ENCODE measurements around the gene REP15. TPM values are rescaled to one million over a fixed set of nuclear protein-coding genes. Genes with fewer than 3 reads are reported as not detected.
"Not testable (repeated sequence)": the region's sequence is repeated elsewhere in the genome, so short reads cannot be mapped to it uniquely, and the experiment has no call there.

The REP15 gene
- total RNA-seq, 3 donors from 2014 or later (not counting 1 experiment from before 2014, with no cell fraction given): not detected

- intact Hi-C loops (cut with micrococcal nuclease): loop anchor here (2.0 kb wide), 1 partner anchor 209 kb away; no protein-coding TSS in a partner anchor
- Mint-ChIP-seq H3K9me3 (no peaks in the 10 kb centered on the region), H3K36me3 (peaks cover 2% of the 10 kb centered on the region), H3K4me3 (no peak overlapping the region), H3K27ac (no peak overlapping the region), H3K4me1 (no peaks in the 10 kb centered on the region), H3K27me3 (ENCODE audit: low read depth in 2 of 2) (no peaks in the 10 kb centered on the region)
- Histone ChIP-seq H3K27me3 (ENCODE audit: control insufficient read depth, insufficient read depth, low read length) (no peaks in the 10 kb centered on the region), H3K9me3 (ENCODE audit: control insufficient read depth, insufficient read depth, low read length) (no peaks in the 10 kb centered on the region), H3K27ac (ENCODE audit: low read length) (no peak overlapping the region), H3K4me3 (ENCODE audit: low read length) (no peak overlapping the region), H3K36me3 (ENCODE audit: control insufficient read depth, insufficient read depth, low read length) (peaks cover 31% of the 10 kb centered on the region), H3K4me1 (ENCODE audit: control insufficient read depth, insufficient read depth, low read length) (no peaks in the 10 kb centered on the region)
- peak in 1 of 2 donors; percentile 7 for DNase-seq
- ATAC-seq: no peak
- 92% methylated on average over 2 of the region's 2 CpGs for WGBS (ENCODE audit: insufficient coverage)
- TF ChIP-seq CTCF (IDR thresholded peaks at IDR 0.05): no peak
These were observed 36.0 kb downstream of the REP15 start for GRCh38 chr12:27732281-27732680.

GRCh38 chr12:27733052-27733656 is 36.9 kb downstream of the REP15 start:
- H3K9me3 Mint-ChIP-seq: no peaks in the 10 kb centered on the region
- DNase-seq (peak in 1 of 2 donors; percentile 65), ATAC-seq (peak in 2 of 3 donors; percentile 69 to 75)
- no peaks in the 10 kb centered on the region for H3K4me1 Mint-ChIP-seq
- WGBS (ENCODE audit: insufficient coverage): 73% methylated on average over 2 of the region's 3 CpGs
- no peak overlapping the region for H3K27ac Mint-ChIP-seq
- no peak overlapping the region for H3K4me3 Mint-ChIP-seq
- no peaks in the 10 kb centered on the region for H3K9me3 ChIP-seq (ENCODE audit: control insufficient read depth, insufficient read depth, low read length)
- H3K27ac ChIP-seq (ENCODE audit: low read length): no peak overlapping the region
- no peak overlapping the region for H3K4me3 ChIP-seq (ENCODE audit: low read length)
- no peaks in the 10 kb centered on the region for H3K4me1 ChIP-seq (ENCODE audit: control insufficient read depth, insufficient read depth, low read length)
- no peak for TF ChIP-seq CTCF (IDR thresholded peaks at IDR 0.05)
- H3K36me3 Mint-ChIP-seq: peaks cover 7% of the 10 kb centered on the region
- H3K27me3 Mint-ChIP-seq (ENCODE audit: low read depth in 2 of 2): no peaks in the 10 kb centered on the region
- no peaks in the 10 kb centered on the region for H3K27me3 ChIP-seq (ENCODE audit: control insufficient read depth, insufficient read depth, low read length)
- intact Hi-C loops (cut with micrococcal nuclease): loop anchor here (1.0 to 2.0 kb wide), 2 partner anchors 88 to 208 kb away; no protein-coding TSS in a partner anchor
- H3K36me3 ChIP-seq (ENCODE audit: control insufficient read depth, insufficient read depth, low read length): peaks cover 38% of the 10 kb centered on the region

- Mint-ChIP-seq H3K4me1 (no peaks in the 10 kb centered on the region), H3K27me3 (ENCODE audit: low read depth in 2 of 2) (no peaks in the 10 kb centered on the region), H3K4me3 (no peak overlapping the region), H3K9me3 (no peaks in the 10 kb centered on the region), H3K27ac (no peak overlapping the region), H3K36me3 (peaks cover 7% of the 10 kb centered on the region)
- TF ChIP-seq CTCF (IDR thresholded peaks at IDR 0.05): no peak
- intact Hi-C loops (cut with micrococcal nuclease): loop anchor here (1.0 to 2.0 kb wide), 2 partner anchors 88 to 207 kb away; no protein-coding TSS in a partner anchor
- Histone ChIP-seq H3K4me3 (ENCODE audit: low read length) (no peak overlapping the region), H3K4me1 (ENCODE audit: control insufficient read depth, insufficient read depth, low read length) (no peaks in the 10 kb centered on the region), H3K27me3 (ENCODE audit: control insufficient read depth, insufficient read depth, low read length) (no peaks in the 10 kb centered on the region), H3K36me3 (ENCODE audit: control insufficient read depth, insufficient read depth, low read length) (peaks cover 42% of the 10 kb centered on the region), H3K9me3 (ENCODE audit: control insufficient read depth, insufficient read depth, low read length) (no peaks in the 10 kb centered on the region), H3K27ac (ENCODE audit: low read length) (no peak overlapping the region)
- DNase-seq (no peak), ATAC-seq (no peak)
- WGBS (ENCODE audit: insufficient coverage): 100% methylated on average over 1 of the region's 1 CpG
These were observed 37.5 kb downstream of the REP15 start for GRCh38 chr12:27733791-27734190.

- DNase-seq; H3K27me3 ChIP-seq (ENCODE audit: control insufficient read depth, insufficient read depth, low read length); H3K27ac ChIP-seq (ENCODE audit: low read length); H3K9me3 Mint-ChIP-seq; intact Hi-C loops (cut with micrococcal nuclease); H3K27me3 Mint-ChIP-seq (ENCODE audit: low read depth in 2 of 2); H3K4me3 Mint-ChIP-seq; H3K9me3 ChIP-seq (ENCODE audit: control insufficient read depth, insufficient read depth, low read length); H3K27ac Mint-ChIP-seq; H3K36me3 Mint-ChIP-seq; H3K4me1 Mint-ChIP-seq; ATAC-seq; H3K4me1 ChIP-seq (ENCODE audit: control insufficient read depth, insufficient read depth, low read length); H3K4me3 ChIP-seq (ENCODE audit: low read length): not testable (repeated sequence)
- H3K36me3 ChIP-seq (ENCODE audit: control insufficient read depth, insufficient read depth, low read length): peaks cover 47% of the 10 kb centered on the region
- 96% methylated on average over 8 of the region's 9 CpGs for WGBS (ENCODE audit: insufficient coverage)
These were observed 38.1 kb downstream of the REP15 start for GRCh38 chr12:27734321-27734720.

Measured in natural killer cell (primary cell).